Renal cortex interstitium (tissue), 11 donors: Measurements from ENCODE around the gene MYH3. TPM values are rescaled to one million over a fixed set of nuclear protein-coding genes. Genes with fewer than 3 reads are reported as not detected.

Experiments used
- DNase-seq, 11 donors: peaks; one replicate each; pipeline ENCODE4 v3.0.0-alpha.2; 2013; ENCODE audit warnings: low read depth in 9 of 11, low spot score in 4 of 11; ENCODE audit errors: extremely low read depth in 1 of 11
- polyA plus RNA-seq, 3 donors: library from polyadenylated mRNA; unstranded; fragments of 120-200 nt; gene quantifications; one replicate each; pipeline ENCODE4 v1.2.1, GENCODE V29; 2013; ENCODE audit not compliant: insufficient read length in 3 of 3

Gene MYH3
- polyA plus RNA-seq, 3 donors = 3.9 to 7.4 (median 5.6) TPM

GRCh38 chr17:10622617-10623485 lies 34.3 kb downstream of the MYH3 start:
- no peak for DNase-seq

- no peak for DNase-seq
These were observed 35.7 kb downstream of the MYH3 start for GRCh38 chr17:10621397-10621796.

- no peak for DNase-seq
These were observed 36.3 kb downstream of the MYH3 start for GRCh38 chr17:10620823-10621222.

DNA sequence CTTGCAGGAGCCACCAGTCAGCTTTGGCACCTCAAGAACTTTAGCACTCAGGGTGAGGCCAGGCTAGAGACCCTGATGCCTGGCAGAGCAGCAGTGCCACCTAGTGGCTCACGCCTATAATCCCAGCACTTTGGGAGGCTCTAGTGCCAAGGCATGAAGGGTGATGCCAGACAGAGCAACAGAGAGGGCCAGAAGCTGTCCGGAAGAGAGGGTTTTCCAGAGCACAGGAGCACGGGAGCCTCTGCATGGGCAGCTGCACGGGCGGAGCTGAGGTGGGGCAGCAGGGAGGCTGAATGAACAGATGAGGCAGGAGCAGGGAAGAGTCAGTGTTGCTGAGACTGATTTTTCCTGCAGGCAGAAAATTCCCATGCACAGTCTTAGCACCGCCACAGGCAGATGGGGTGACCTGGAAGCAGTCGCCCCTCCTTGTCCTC lies 38.9 kb downstream of the MYH3 start:
- DNase-seq = peak in 7 of 11 donors; percentile 39 to 61 (median 51)

DNA sequence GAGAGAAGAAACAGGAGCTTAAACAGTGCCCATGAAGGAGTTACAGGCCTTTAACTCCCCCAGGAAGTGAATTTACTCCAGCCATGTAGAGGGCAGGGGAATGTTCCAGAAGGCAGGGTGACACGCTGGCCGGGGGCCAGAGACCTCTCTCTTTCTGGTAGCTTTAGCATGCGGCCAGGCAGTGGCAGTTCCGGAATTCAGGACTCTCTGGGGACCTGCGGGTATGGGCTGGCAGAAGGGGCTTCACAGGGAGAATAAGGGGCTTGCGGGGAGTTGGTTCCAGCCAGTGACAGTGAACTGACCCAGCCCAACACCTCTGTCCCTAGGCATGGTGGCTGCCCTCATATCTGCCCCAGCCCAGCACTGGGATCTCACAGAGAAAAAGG lies 40.0 kb downstream of the MYH3 start:
- no peak for DNase-seq

DNA sequence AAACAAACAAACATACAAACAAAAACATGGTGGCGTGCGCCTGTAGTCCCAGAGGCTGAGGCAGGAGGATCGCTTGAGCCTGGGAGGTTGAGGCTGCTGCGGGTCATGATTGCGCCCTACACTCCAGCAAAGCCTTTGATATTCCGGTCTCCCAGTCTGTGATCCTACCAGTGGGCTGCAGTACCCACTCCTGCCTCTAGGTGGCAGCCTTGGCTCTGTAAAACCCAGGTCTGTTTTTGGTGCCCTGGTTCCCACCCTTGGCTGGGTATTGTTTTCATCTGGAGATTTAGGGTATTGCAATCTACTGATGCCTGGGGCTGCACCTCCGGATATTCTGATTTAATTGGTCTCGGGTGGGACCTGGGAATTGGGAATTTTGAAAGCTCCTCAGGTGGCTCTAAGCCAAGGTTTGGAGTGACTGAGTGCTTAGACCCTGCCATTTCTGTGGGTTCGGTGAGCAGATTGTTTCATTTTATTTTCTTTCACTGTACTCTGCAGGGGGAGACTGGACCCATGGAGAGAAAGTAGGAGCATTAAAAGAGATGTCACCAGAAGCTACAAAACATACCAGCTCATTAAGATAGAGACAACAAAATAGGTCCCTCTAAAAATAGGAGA lies 40.5 kb downstream of the MYH3 start:
- DNase-seq = peak in 6 of 11 donors; percentile 29 to 54 (median 38)

GRCh38 chr17:10614536-10615155 lies 42.5 kb downstream of the MYH3 start:
- DNase-seq = peak in 10 of 11 donors; percentile 47 to 76 (median 62)

GRCh38 chr17:10613775-10614513 lies 43.2 kb downstream of the MYH3 start:
- DNase-seq = no peak

DNA sequence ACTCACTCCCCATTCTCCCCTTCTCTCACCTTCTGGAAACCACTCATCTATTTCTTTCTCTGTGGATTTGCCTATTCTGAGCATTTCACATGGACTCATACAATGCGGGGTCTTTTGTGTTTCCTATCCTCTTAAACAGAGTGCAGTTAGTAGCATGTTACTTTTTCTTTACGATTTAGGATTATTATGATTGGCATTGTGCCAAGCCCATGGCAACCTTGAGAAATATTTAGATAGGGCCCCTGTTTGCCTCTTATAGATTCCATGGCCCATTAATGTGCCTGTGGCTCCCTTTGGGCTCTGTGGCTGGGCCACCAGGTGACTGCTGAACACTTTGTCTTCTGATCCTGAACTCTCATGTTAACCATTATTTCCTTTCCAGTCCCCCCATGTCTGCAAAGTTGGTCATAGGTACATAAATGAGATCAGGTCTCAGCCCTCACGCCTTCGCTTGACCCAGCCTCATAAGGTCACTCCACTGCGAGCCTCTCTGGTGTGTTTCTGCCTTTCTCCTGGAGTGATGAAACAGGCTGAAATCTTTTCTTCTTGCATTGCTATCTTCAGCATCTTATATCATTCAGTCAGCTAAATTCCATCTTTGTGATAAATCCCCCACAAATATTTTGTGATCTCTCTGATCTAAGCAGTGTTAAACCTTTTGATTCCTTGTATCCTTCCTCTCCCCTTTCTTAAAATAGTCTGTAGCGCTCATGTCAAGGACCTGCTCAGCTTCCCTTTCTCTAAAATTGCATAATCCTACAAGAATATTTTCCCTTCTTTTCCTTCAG lies 44.0 kb downstream of the MYH3 start:
- DNase-seq = no peak

DNA sequence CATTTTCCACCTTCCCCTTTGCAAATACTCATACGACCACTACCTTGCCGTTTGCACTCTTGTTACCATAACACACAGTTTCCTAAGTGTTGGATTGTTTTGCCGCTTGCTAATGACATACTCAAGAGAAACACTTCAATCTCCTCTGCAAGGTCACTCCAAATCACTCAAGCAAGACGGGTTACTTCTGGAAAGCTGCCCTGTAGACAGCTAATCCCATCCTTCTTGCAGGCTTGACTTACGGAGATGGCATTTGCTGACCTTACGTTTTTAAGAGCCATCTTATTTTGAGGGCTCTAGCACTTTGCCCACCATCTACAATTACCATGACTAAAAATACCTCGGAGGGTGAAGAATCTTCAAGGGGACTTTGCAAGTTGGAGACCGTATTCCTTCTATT lies 46.2 kb downstream of the MYH3 start:
- DNase-seq = no peak

DNA sequence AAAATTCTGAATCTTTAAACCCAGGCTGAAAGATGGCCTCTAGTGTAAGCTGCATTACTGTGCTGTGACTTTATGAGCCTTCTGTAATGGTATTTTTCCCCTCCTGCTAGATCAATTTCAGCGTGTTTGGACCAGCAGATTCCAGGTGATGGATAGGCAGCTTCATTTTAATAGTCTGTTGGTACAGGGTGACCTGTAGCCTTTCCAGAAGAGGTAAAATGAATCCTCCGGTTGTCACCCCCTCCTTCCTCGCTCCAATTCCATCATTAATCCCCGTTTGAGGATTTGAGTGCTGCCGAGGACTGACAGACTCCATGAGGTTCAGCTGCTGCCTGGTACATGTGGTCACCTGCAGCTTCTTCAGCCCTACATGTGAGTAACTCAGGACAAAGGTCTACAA lies 48.9 kb downstream of the MYH3 start:
- DNase-seq = peak in 1 of 11 donors; percentile 40

DNA sequence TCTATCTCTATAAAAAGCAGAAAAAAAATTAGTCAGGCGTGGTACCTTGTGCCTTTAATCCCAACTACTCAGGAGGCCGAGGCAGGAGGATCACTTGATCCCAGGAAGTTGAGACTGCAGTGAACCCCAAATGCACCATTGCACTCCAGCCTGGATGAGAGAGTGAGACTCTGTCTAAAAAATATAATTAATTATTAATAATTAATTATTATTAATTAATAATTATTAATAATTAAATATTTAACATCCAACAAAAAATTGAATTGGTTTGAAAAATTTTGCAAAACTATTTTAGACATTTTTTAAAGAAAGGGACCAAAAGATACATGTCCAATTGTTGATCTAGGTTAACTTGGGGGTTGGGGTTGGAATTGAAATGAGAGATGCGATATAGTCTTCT lies 51.0 kb downstream of the MYH3 start:
- no peak for DNase-seq

- no peak for DNase-seq
These were observed 51.8 kb downstream of the MYH3 start for GRCh38 chr17:10605221-10605783.

DNA sequence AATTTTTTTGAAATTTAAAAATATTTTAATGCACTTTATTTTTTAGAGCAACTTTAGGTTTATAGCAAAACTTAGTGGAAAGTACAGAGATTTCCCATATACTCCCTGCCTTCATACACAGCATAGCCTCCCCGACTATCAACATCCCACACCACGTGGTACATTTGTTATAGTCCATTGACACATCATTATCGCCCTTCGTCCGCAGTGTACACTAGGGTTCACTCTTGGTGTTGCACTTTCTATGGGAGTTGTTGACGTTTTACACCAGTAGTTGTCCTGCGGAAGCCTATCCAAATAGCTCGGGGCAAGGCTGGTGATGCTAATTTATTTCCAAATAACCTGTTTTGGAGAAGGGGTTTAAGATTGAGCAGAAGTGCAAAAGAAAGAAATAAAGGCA lies 52.6 kb downstream of the MYH3 start:
- no peak for DNase-seq

DNA sequence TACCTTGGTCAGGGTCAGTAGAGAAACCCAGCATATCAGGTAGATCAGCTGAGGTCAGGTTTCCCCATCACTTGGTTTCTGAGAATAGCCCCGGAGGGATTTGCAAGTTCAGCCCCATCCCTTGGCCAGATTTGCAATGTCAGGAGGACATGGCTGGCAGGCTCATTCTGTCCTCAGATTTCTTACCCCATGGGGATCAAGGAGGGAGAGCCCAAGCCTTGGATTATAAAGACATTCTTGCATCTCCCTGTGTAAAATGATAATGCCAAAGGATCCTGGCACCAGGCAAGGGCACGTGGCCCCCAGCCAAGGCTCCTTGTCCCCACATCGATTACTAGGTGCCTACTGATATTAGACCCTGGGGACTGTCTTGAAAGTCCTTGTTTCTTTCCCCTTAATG lies 53.2 kb downstream of the MYH3 start:
- no peak for DNase-seq

DNA sequence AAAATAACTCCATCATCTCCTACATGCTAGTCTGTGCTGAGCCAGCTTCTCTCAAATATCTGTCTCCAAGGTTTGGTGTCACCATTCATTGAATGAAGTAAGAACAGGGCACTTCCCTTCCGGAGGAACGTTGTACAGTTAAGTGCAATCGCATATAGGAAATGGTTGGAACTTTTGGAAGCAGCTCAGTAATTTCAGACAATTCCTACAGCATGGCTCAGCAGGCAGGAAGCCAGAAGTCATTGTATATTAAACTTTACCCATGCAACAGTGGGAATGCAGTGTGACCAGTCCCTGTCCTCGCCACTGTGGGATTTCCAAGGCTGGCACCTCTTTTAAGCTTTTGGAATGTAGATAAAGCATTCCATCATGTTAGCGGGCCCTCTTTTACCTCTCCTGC lies 56.5 kb downstream of the MYH3 start:
- no peak for DNase-seq

DNA sequence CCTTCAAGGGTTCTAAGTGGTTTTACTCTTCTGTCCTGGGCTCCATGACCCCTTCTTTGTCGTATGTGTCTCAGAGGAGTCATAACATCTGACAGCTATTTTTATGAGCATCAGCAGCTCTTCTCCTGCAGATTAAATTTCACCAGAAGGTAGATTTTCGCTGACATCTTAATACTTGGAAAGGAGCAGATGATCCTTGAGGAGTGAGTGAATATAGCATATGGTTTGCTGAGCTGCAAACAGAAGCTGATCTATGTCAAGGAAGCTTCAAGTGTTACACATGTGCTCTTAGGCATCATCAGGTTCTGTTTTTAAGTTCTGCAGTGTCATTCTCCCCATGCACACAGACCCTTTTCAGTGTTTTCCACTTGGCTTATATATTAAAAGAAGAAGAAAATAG lies 58.5 kb downstream of the MYH3 start:
- no peak for DNase-seq

GRCh38 chr17:10589553-10590145 lies 67.5 kb downstream of the MYH3 start:
- no peak for DNase-seq
